PC-3 (cell line): Measurements from ENCODE around the gene GRID2IP.

Experiments used
- CTCF ChIP-seq: fragments of 300-600 bp; sonication (generic); conservative IDR thresholded peaks from 2 replicates; pipeline ENCODE4 v1.5.1; 2017; ENCODE audit warnings: antibody characterized with exemption, low read depth, mild to moderate bottlenecking, low read length
- EZH2 ChIP-seq: fragments of 300-600 bp; sonication (generic); IDR thresholded peaks from one replicate; pipeline ENCODE4 v1.6.1; 2017; ENCODE audit warnings: antibody characterized with exemption, mild to moderate bottlenecking, low read length; ENCODE audit not compliant: unreplicated experiment
- EZH2phosphoT487 ChIP-seq: fragments of 300-600 bp; sonication (generic); IDR thresholded peaks from 2 replicates; pipeline ENCODE4 v1.6.1; 2018; ENCODE audit warnings: mild to moderate bottlenecking, antibody characterized with exemption, low read length, borderline replicate concordance

DNA sequence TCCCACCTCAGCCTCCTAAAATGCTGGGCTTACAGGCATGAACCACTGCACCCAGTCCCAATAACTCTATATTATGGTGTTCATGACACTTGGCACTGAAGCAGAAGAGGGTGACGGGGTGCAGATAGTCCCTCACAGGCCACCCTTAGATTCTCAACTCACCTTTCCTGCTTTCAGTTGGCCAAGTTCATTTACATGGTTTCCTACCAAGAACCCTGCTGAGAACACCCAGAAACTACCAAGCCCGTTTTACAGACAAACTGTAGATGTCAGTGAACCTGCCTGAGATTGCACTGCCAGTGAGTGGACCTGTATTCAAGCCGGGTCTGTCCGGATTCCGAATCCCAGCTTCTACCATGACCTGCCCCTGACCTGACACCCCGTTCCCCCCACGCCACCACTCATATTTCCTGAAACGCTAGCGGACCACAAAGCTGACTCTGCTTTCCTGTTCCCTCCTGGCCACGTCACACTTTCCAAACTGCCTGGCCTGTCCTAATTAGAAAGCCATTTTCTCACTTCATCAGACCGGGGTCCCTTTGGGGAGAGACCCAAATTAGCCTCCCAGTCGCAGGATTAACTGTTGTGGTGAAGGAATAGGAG, 17.3 kb downstream of the GRID2IP start:
- no peak for TF ChIP-seq CTCF
- TF ChIP-seq EZH2, result no peak
- no peak for TF ChIP-seq EZH2phosphoT487
